Body of pancreas (tissue), 4 donors: Measurements from ENCODE around the gene LATS2.

Experiments used
- CTCF ChIP-seq, 7 experiments: fragments of 450-650 bp in 4 of 7; fragments of 200-600 bp in 3 of 7; sonication (generic) in 3 of 7; IDR thresholded peaks; one replicate each; pipeline ENCODE4 v1.5.1; 2016 to 2019; ENCODE audit warnings: antibody characterized with exemption in 7 of 7
- POLR2A ChIP-seq, 3 donors: fragments of 450-650 bp; IDR thresholded peaks; one replicate each; pipeline ENCODE4 v1.6.1; 2016; ENCODE audit warnings: antibody characterized with exemption in 3 of 3, mild to moderate bottlenecking in 2 of 3

- TF ChIP-seq CTCF (IDR thresholded peaks at IDR 0.05) (no peak), POLR2A (IDR thresholded peaks at IDR 0.05) (no peak)
Measured at GRCh38 chr13:21078501-21078900, 17.1 kb upstream of the LATS2 start.
